Activated naive CD8-positive, alpha-beta T cell treated with anti-CD3 and anti-CD28 coated beads, Interleukin-2, amount 10 ng/mL, durations not matched to agents 7 days and 5 days (primary cell): ENCODE results near the gene ZNG1C. TPM values are rescaled to one million over a fixed set of nuclear protein-coding genes. Genes with fewer than 3 reads are reported as not detected.
"Not testable (repeated sequence)": the region's sequence is repeated elsewhere in the genome, so short reads cannot be mapped to it uniquely, and the experiment has no call there.

Experiments
- ATAC-seq: fragments of 150-1000 bp; cut with Tn5 transposase; one replicate; pipeline ENCODE4 v1.10.0; 2021; ENCODE audit warnings: low read depth, moderate library complexity
- POLR2A ChIA-PET: fragments of 350-600 bp; sonication (Branson Sonifier 250); formaldehyde crosslinking; loops from one replicate; lab custom pipeline; 2021; ENCODE audit warnings: antibody characterized with exemption; lab: Charles Lee
- DNase-seq: peaks from one replicate; pipeline ENCODE4 v3.0.0; 2021
- H3K27ac Mint-ChIP-seq: one replicate; pipeline ENCODE4 v1.8.0; 2022; ENCODE audit warnings: mild to moderate bottlenecking, mixed read lengths
- H3K27me3 Mint-ChIP-seq: one replicate; pipeline ENCODE4 v1.8.0; 2022; ENCODE audit warnings: mild to moderate bottlenecking, moderate library complexity, mixed read lengths
- H3K36me3 Mint-ChIP-seq: one replicate; pipeline ENCODE4 v1.8.0; 2021; ENCODE audit warnings: mild to moderate bottlenecking, mixed read lengths
- H3K4me1 Mint-ChIP-seq: one replicate; pipeline ENCODE4 v1.8.0; 2021; ENCODE audit warnings: mixed read lengths
- H3K4me3 Mint-ChIP-seq: one replicate; pipeline ENCODE4 v1.8.0; 2022; ENCODE audit warnings: mild to moderate bottlenecking, moderate library complexity, mixed read lengths
- H3K9me3 Mint-ChIP-seq: one replicate; pipeline ENCODE4 v1.8.0; 2021; ENCODE audit warnings: mixed read lengths
- total RNA-seq, 2 experiments: library from RNA; stranded (reverse); gene quantifications; one replicate each; pipeline ENCODE4 v1.2.3, GENCODE V29; 2021

Gene ZNG1C
- total RNA-seq, 2 experiments from 2014 or later: 33.8 to 35.6 TPM

DNA sequence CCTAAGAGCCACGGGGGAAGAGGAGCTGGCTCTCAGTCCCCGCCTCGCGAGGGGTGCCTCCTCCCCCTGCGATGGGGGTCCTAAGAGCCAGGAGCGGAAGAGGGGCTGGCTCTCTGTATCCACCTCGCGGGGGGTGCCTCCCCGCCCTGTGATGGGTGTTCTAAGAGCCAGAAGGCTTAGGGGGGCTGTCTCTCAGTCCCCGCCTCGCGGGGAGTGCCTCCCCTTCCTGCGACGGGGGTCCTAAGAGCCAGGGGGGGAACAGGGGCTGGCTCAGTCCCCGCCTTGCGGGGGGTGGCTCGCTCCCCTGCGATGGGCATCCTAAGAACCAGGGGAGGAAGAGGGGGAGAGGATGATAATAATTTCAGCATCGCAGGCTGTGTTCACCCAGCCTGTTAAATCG, 82.7 kb downstream of the ZNG1C start:
- not testable (repeated sequence) for H3K27me3 Mint-ChIP-seq, DNase-seq

DNA sequence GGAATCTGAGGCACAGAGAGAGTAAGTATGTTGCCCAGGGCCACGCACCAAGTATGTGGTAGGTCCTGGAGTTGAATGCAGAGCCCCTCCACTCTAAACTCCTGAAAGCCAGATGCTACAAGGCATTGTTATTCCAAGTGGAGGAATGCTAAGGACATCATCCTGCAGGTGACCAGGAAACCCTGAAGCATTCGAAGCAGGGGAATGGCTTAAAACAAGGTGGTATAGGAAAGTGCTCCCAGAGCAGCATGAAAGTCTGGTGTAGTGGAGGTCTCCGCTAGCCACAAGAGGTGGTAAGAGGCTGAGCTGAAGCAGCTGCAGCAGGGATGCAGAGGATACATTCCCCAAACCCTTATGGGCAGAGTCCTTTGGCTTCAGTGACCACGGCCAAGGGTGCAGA, 87.3 kb downstream of the ZNG1C start:
- POLR2A ChIA-PET, H3K36me3 Mint-ChIP-seq, H3K27me3 Mint-ChIP-seq, H3K9me3 Mint-ChIP-seq, H3K27ac Mint-ChIP-seq, DNase-seq, H3K4me3 Mint-ChIP-seq, ATAC-seq, H3K4me1 Mint-ChIP-seq: not testable (repeated sequence)

More for the DNA sequence above, 82.7 kb downstream of the ZNG1C start:
- H3K27ac Mint-ChIP-seq, ATAC-seq, POLR2A ChIA-PET, H3K4me1 Mint-ChIP-seq, H3K9me3 Mint-ChIP-seq, H3K4me3 Mint-ChIP-seq, H3K36me3 Mint-ChIP-seq: not testable (repeated sequence)

GRCh38 chr9:68330531-68331173, 88.9 kb downstream of the ZNG1C start:
- H3K4me3 Mint-ChIP-seq, H3K4me1 Mint-ChIP-seq, H3K9me3 Mint-ChIP-seq, H3K36me3 Mint-ChIP-seq, H3K27ac Mint-ChIP-seq, POLR2A ChIA-PET, ATAC-seq, DNase-seq, H3K27me3 Mint-ChIP-seq: not testable (repeated sequence)

GRCh38 chr9:68332122-68332521, 90.3 kb downstream of the ZNG1C start:
- not testable (repeated sequence) for ATAC-seq

DNA sequence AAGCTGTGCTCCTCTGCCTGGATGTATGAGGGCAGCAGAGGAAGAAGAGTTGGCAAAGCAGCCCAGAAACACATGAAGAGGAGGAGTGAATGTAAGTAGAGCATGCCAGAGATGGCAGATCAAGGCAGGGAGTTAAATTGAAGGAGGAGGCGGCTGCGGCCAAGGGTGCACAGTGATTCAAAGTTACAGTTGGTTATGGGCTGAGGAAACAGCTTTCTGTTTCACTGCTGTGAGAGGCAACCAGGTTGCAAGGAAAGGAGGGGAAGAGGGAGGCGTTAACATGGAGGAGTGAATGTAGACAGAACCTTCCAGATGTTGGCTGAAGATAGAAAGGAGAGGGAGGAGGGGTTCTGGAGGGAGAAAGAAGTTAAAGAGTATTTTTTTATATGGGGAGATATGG, 94.2 kb downstream of the ZNG1C start:
- H3K4me1 Mint-ChIP-seq, H3K27ac Mint-ChIP-seq, H3K27me3 Mint-ChIP-seq, POLR2A ChIA-PET, H3K36me3 Mint-ChIP-seq, DNase-seq, H3K9me3 Mint-ChIP-seq, ATAC-seq, H3K4me3 Mint-ChIP-seq: not testable (repeated sequence)

More at GRCh38 chr9:68332122-68332521, 90.3 kb downstream of the ZNG1C start:
- POLR2A ChIA-PET, H3K27ac Mint-ChIP-seq, H3K9me3 Mint-ChIP-seq, H3K36me3 Mint-ChIP-seq, DNase-seq, H3K4me1 Mint-ChIP-seq, H3K4me3 Mint-ChIP-seq, H3K27me3 Mint-ChIP-seq: not testable (repeated sequence)

DNA sequence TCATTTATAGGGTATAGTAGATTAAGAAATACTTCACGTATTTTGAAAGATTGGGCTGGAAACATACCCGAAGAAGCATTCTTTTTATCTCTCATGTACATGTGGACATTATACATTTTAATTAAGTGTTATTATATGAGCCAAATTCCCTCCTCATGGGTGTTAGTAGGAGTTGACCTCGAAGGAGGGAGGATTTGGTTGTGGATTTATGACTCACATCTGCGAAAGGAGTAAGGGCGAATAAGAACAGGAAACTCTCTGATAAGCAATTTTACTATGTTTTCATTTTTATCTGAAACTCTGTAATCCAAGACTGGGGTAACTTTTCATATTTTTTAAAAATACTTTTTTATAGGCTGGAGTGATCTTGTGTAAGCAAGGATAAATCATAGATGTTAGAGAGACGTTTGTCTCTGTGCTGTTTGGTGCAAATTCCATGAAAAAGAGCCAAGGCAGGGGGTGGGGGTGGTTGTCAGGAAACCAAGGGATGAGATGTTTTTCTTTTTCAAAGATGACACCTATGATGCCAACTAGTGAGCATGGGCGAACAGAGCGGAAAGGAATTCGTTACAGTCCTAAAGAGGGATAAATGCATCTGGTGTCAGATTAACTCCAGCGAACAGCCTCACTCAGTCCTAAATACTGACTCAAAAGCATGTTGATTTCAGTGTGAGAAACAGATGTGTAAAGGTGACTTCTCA, 95.0 kb downstream of the ZNG1C start:
- H3K9me3 Mint-ChIP-seq, ATAC-seq, H3K27me3 Mint-ChIP-seq, DNase-seq, H3K4me3 Mint-ChIP-seq, H3K36me3 Mint-ChIP-seq, POLR2A ChIA-PET, H3K4me1 Mint-ChIP-seq, H3K27ac Mint-ChIP-seq: not testable (repeated sequence)

DNA sequence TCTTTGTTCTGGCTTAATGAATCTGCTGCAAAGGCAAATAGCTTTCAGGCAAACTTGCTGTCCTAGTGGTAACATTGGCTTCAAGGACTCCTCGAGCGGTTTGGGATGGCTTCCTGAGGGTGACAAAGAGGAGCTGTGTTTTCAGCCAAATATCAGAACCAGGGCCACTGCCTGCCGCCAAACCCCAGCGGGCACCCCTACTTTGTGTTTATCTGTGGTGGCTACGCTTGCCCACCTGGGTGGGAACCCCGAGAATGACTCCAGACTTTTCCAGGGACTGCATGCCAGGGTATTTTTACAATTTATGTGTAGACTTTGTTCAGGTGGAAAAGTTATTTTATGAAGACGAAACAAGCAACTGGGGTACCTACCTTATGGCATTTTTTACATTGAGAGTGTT, 96.2 kb downstream of the ZNG1C start:
- H3K4me3 Mint-ChIP-seq, DNase-seq, H3K9me3 Mint-ChIP-seq, H3K4me1 Mint-ChIP-seq, ATAC-seq, POLR2A ChIA-PET, H3K36me3 Mint-ChIP-seq, H3K27me3 Mint-ChIP-seq, H3K27ac Mint-ChIP-seq: not testable (repeated sequence)

GRCh38 chr9:68342265-68343025, 100.7 kb downstream of the ZNG1C start:
- H3K4me1 Mint-ChIP-seq, H3K9me3 Mint-ChIP-seq, H3K36me3 Mint-ChIP-seq, H3K27me3 Mint-ChIP-seq, H3K27ac Mint-ChIP-seq, POLR2A ChIA-PET, DNase-seq, H3K4me3 Mint-ChIP-seq: not testable (repeated sequence)
- peak; percentile 67 for ATAC-seq

- ATAC-seq, H3K9me3 Mint-ChIP-seq, H3K36me3 Mint-ChIP-seq, H3K4me1 Mint-ChIP-seq, H3K27ac Mint-ChIP-seq, POLR2A ChIA-PET, DNase-seq, H3K27me3 Mint-ChIP-seq, H3K4me3 Mint-ChIP-seq: not testable (repeated sequence)
These were observed 101.5 kb downstream of the ZNG1C start for GRCh38 chr9:68343242-68343641.

- H3K9me3 Mint-ChIP-seq, H3K36me3 Mint-ChIP-seq, ATAC-seq, H3K4me1 Mint-ChIP-seq, DNase-seq, H3K27ac Mint-ChIP-seq, POLR2A ChIA-PET, H3K4me3 Mint-ChIP-seq, H3K27me3 Mint-ChIP-seq: not testable (repeated sequence)
These were observed 102.2 kb downstream of the ZNG1C start for GRCh38 chr9:68343992-68344391.

Other genes with a start within 250 kb of the ZNG1C start
- not detected for gene FOXD4L3, start 60.9 kb downstream of the ZNG1C start, total RNA-seq
- not detected for gene PGM5, start 114.6 kb downstream of the ZNG1C start, total RNA-seq